ENCODE data around the gene DHX16.
A peak's percentile ranks its signal among the peaks of the same experiment; 100 is the strongest.
"Not testable (repeated sequence)": the region's sequence is repeated elsewhere in the genome, so short reads cannot be mapped to it uniquely, and the experiment has no call there.

The DHX16 gene

GRCh38 chr6:30672445-30673253 lies at the start of gene DHX16:
DHX16 (minus strand) TSS chr6:30673006; CDS start chr6:30672841, 165 bp downstream.
- DNase-seq (ENCODE audit: low read depth), result peak; percentile 98

GRCh38 chr6:30722025-30722279 lies 49.1 kb upstream of the DHX16 start:
- DNase-seq (ENCODE audit: low read depth), result peak; percentile 71

GRCh38 chr6:30721198-30722024 lies 48.6 kb upstream of the DHX16 start:
- peak; percentile 89 for DNase-seq (ENCODE audit: low read depth)

- DNase-seq (ENCODE audit: low read depth), result peak; percentile 38
These were observed 48.0 kb upstream of the DHX16 start for GRCh38 chr6:30720738-30721197.

GRCh38 chr6:30719791-30720737 lies 47.3 kb upstream of the DHX16 start, which contains the start of gene TUBB:
TUBB (plus strand) TSS chr6:30720352; CDS start chr6:30720507, 155 bp downstream.
- peak; percentile 99 for DNase-seq (ENCODE audit: low read depth)

- DNase-seq (ENCODE audit: low read depth), result peak; percentile 25
These were observed 46.5 kb upstream of the DHX16 start for GRCh38 chr6:30719356-30719755.

- not testable (repeated sequence) for DNase-seq (ENCODE audit: low read depth)
These were observed 45.3 kb upstream of the DHX16 start for GRCh38 chr6:30717845-30718720.

- DNase-seq (ENCODE audit: low read depth), result peak; percentile 100
These were observed 44.5 kb upstream of the DHX16 start, which contains the start of gene MDC1 for GRCh38 chr6:30717129-30717844. MDC1 (minus strand) TSS chr6:30717281; CDS start chr6:30715175, 2,106 bp downstream.

- DNase-seq (ENCODE audit: low read depth), result no peak
These were observed 44.0 kb upstream of the DHX16 start for GRCh38 chr6:30716879-30717128.

GRCh38 chr6:30714263-30714662 lies 41.5 kb upstream of the DHX16 start:
- no peak for DNase-seq (ENCODE audit: low read depth)

GRCh38 chr6:30712441-30712945 lies 39.7 kb upstream of the DHX16 start:
- DNase-seq (ENCODE audit: low read depth), result no peak

GRCh38 chr6:30711758-30712380 lies 39.1 kb upstream of the DHX16 start:
- DNase-seq (ENCODE audit: low read depth), result no peak

GRCh38 chr6:30709101-30709868 lies 36.5 kb upstream of the DHX16 start:
- DNase-seq (ENCODE audit: low read depth), result no peak

- no peak for DNase-seq (ENCODE audit: low read depth)
These were observed 34.6 kb upstream of the DHX16 start for GRCh38 chr6:30707281-30707850.

GRCh38 chr6:30705620-30706019 lies 32.8 kb upstream of the DHX16 start:
- no peak for DNase-seq (ENCODE audit: low read depth)

GRCh38 chr6:30703821-30704220 lies 31.0 kb upstream of the DHX16 start:
- no peak for DNase-seq (ENCODE audit: low read depth)

GRCh38 chr6:30703011-30703410 lies 30.2 kb upstream of the DHX16 start:
- no peak for DNase-seq (ENCODE audit: low read depth)

- no peak for DNase-seq (ENCODE audit: low read depth)
These were observed 27.5 kb upstream of the DHX16 start for GRCh38 chr6:30700340-30700739.

GRCh38 chr6:30696432-30696831 lies 23.6 kb upstream of the DHX16 start:
- no peak for DNase-seq (ENCODE audit: low read depth)

Data from iris pigment epithelial cell (primary cell).